ENCODE measurements around the gene FADS2.

The FADS2 gene

GRCh38 chr11:61846362-61847020 lies 18.4 kb downstream of the FADS2 start:
- no peak for TF ChIP-seq JUND (IDR thresholded peaks at IDR 0.05; ENCODE audit: low read depth)
- in situ Hi-C loops (cut with HindIII; ENCODE audit: low pct_unique_long_range_greater_than_20kb, low sequenced_read_pairs) = no loop called here
- DNase-seq (ENCODE audit: low read depth in 1 of 2, low spot score in 1 of 2) = no peak

- TF ChIP-seq JUND (IDR thresholded peaks at IDR 0.05; ENCODE audit: low read depth) = no peak
- in situ Hi-C loops (cut with HindIII; ENCODE audit: low pct_unique_long_range_greater_than_20kb, low sequenced_read_pairs) = no loop called here
- DNase-seq (ENCODE audit: low read depth in 1 of 2, low spot score in 1 of 2) = no peak
Observed at GRCh38 chr11:61847914-61848581, 19.9 kb downstream of the FADS2 start.

- in situ Hi-C loops (cut with HindIII; ENCODE audit: low pct_unique_long_range_greater_than_20kb, low sequenced_read_pairs) = no loop called here
- no peak for DNase-seq (ENCODE audit: low read depth in 1 of 2, low spot score in 1 of 2)
- TF ChIP-seq JUND (IDR thresholded peaks at IDR 0.05; ENCODE audit: low read depth) = no peak
Observed at GRCh38 chr11:61848631-61849030, 20.5 kb downstream of the FADS2 start.

- no peak for DNase-seq (ENCODE audit: low read depth in 1 of 2, low spot score in 1 of 2)
- in situ Hi-C loops (cut with HindIII; ENCODE audit: low pct_unique_long_range_greater_than_20kb, low sequenced_read_pairs) = no loop called here
Observed at GRCh38 chr11:61850687-61851086, 22.6 kb downstream of the FADS2 start.

GRCh38 chr11:61851113-61851899 lies 23.2 kb downstream of the FADS2 start:
- TF ChIP-seq JUND (IDR thresholded peaks at IDR 0.05; ENCODE audit: low read depth) = no peak
- no peak for DNase-seq (ENCODE audit: low read depth in 1 of 2, low spot score in 1 of 2)
- in situ Hi-C loops (cut with HindIII; ENCODE audit: low pct_unique_long_range_greater_than_20kb, low sequenced_read_pairs) = no loop called here

More at GRCh38 chr11:61850687-61851086, 22.6 kb downstream of the FADS2 start:
- TF ChIP-seq JUND (IDR thresholded peaks at IDR 0.05; ENCODE audit: low read depth) = no peak

- in situ Hi-C loops (cut with HindIII; ENCODE audit: low pct_unique_long_range_greater_than_20kb, low sequenced_read_pairs) = no loop called here
Observed at GRCh38 chr11:61851900-61852295, 23.8 kb downstream of the FADS2 start.

GRCh38 chr11:61853698-61854169 lies 25.6 kb downstream of the FADS2 start:
- TF ChIP-seq JUND (IDR thresholded peaks at IDR 0.05; ENCODE audit: low read depth) = no peak
- DNase-seq (ENCODE audit: low read depth in 1 of 2, low spot score in 1 of 2) = no peak
- in situ Hi-C loops (cut with HindIII; ENCODE audit: low pct_unique_long_range_greater_than_20kb, low sequenced_read_pairs) = no loop called here

More at GRCh38 chr11:61851900-61852295, 23.8 kb downstream of the FADS2 start:
- no peak for DNase-seq (ENCODE audit: low read depth in 1 of 2, low spot score in 1 of 2)
- TF ChIP-seq JUND (IDR thresholded peaks at IDR 0.05; ENCODE audit: low read depth) = no peak

GRCh38 chr11:61854206-61854895 lies 26.3 kb downstream of the FADS2 start:
- TF ChIP-seq JUND (IDR thresholded peaks at IDR 0.05; ENCODE audit: low read depth) = no peak
- no peak for DNase-seq (ENCODE audit: low read depth in 1 of 2, low spot score in 1 of 2)
- in situ Hi-C loops (cut with HindIII; ENCODE audit: low pct_unique_long_range_greater_than_20kb, low sequenced_read_pairs) = no loop called here

GRCh38 chr11:61854966-61855714 lies 27.0 kb downstream of the FADS2 start:
- in situ Hi-C loops (cut with HindIII; ENCODE audit: low pct_unique_long_range_greater_than_20kb, low sequenced_read_pairs) = no loop called here
- TF ChIP-seq JUND (IDR thresholded peaks at IDR 0.05; ENCODE audit: low read depth) = no peak
- no peak for DNase-seq (ENCODE audit: low read depth in 1 of 2, low spot score in 1 of 2)

GRCh38 chr11:61855939-61856680 lies 28.0 kb downstream of the FADS2 start:
- DNase-seq (ENCODE audit: low read depth in 1 of 2, low spot score in 1 of 2) = no peak
- in situ Hi-C loops (cut with HindIII; ENCODE audit: low pct_unique_long_range_greater_than_20kb, low sequenced_read_pairs) = no loop called here
- no peak for TF ChIP-seq JUND (IDR thresholded peaks at IDR 0.05; ENCODE audit: low read depth)
